ENCODE data around the gene FZD7. TPM values are rescaled to one million over a fixed set of nuclear protein-coding genes. Genes with fewer than 3 reads are reported as not detected.
A peak's percentile ranks its signal among the peaks of the same experiment; 100 is the strongest.

FZD7 gene
- total and polyA plus RNA-seq, 2 of the 8 experiments (the other 6 are each of a cell fraction or from before 2014, with no cell fraction given) = 176 to 246 TPM

- TF ChIP-seq E2F6 (IDR thresholded peaks at IDR 0.05) (no peak), SIX5 (IDR thresholded peaks at IDR 0.05; ENCODE audit: low read depth, low read length) (no peak), RXRA (IDR thresholded peaks at IDR 0.05; ENCODE audit: insufficient read depth, low read depth, low read length) (no peak)
- no peak overlapping the region for H3K14ac ChIP-seq (ENCODE audit: insufficient read length)
- no peak overlapping the region for H3K4ac ChIP-seq (replicated peaks; ENCODE audit: insufficient read length, low read depth, low read length)
- H3K23ac ChIP-seq (ENCODE audit: insufficient read length) = no peak overlapping the region
- H3K9ac ChIP-seq (replicated peaks in 1 of 4; ENCODE audit: extremely low read depth in 1 of 4, low read depth in 3 of 4, low read length in 3 of 4) = no peak overlapping the region
- ChIA-PET CTCF (ENCODE audit: partially characterized antibody) (interaction anchor here (1.2 to 2.7 kb wide), 9 partner anchors 8 to 236 kb away, joined by 3 to 10 read pairs (median 6); partner anchors contain the start of gene KIAA2012), POLR2A (ENCODE audit: partially characterized antibody) (interaction anchor here (0.8 to 1.3 kb wide), 3 partner anchors 12 to 92 kb away, joined by 3 to 5 read pairs (median 3); no protein-coding TSS in a partner anchor)
- H2BK20ac ChIP-seq (ENCODE audit: low read length) = no peak overlapping the region
- H3K4me3 ChIP-seq (ENCODE audit: extremely low read depth in 1 of 4, insufficient read depth in 2 of 4, low read depth in 3 of 4, low read length in 4 of 4) = no peak overlapping the region
- H3K9me3 ChIP-seq (ENCODE audit: insufficient read depth in 2 of 2, low read depth in 1 of 2, low read length in 1 of 2) = no peaks in the 10 kb centered on the region
- H3K79me1 ChIP-seq (ENCODE audit: low read depth, low read length) = no peaks in the 10 kb centered on the region
- no peaks in the 10 kb centered on the region for H3K27me3 ChIP-seq (replicated peaks in 1 of 4; ENCODE audit: control insufficient read depth in 3 of 4, extremely low read depth in 1 of 4, insufficient read depth in 3 of 4, low read length in 3 of 4)
- no peak for FAIRE-seq
- DNase-seq (ENCODE audit: low read depth in 1 of 2, low spot score in 2 of 2) = no peak
- WGBS, 2 experiments (ENCODE audit: extremely low coverage in 1 of 2, insufficient coverage in 1 of 2, insufficient read length in 1 of 2, insufficient replicate concordance in 2 of 2, low coverage in 1 of 2, low lambda C conversion rate in 2 of 2, missing lambda C conversion rate in 1 of 2) = 85% methylated on average over 3 of the region's 3 CpGs; no CpG with 5 or more reads in 1 of the 2 experiments
- no peak overlapping the region for H4K8ac ChIP-seq (ENCODE audit: extremely low read depth, insufficient read depth, low read length)
- H3K4me1 ChIP-seq (replicated peaks in 1 of 4; ENCODE audit: control insufficient read depth in 3 of 4, insufficient read depth in 4 of 4, low read length in 3 of 4) = peaks cover 0 to 18% (median 14%) of the 10 kb centered on the region in 4 experiments; a peak in 3 of 7 replicates
- H3K18ac ChIP-seq (ENCODE audit: extremely low read depth, low read length) = no peak overlapping the region; the same call in 1 of the 2 replicates
- no peak overlapping the region for H4K91ac ChIP-seq (replicated peaks; ENCODE audit: insufficient read length, low read length)
- H2BK12ac ChIP-seq (ENCODE audit: low read depth, low read length) = peak overlapping the region; percentile 33; the same call in 1 of the 2 replicates
- no peaks in the 10 kb centered on the region for H4K20me1 ChIP-seq (replicated peaks in 1 of 2; ENCODE audit: control insufficient read depth in 1 of 2, insufficient read depth in 2 of 2, low read length in 2 of 2)
- H2BK5ac ChIP-seq (ENCODE audit: low read depth, low read length) = peak overlapping the region; percentile 19; the same call in 1 of the 2 replicates
- H4K5ac ChIP-seq (ENCODE audit: insufficient read length, low read depth, low read length) = no peak overlapping the region
- no peak overlapping the region for H2BK15ac ChIP-seq (ENCODE audit: low read length)
- no peak overlapping the region for H2BK120ac ChIP-seq (replicated peaks; ENCODE audit: low read depth, low read length)
- H3K56ac ChIP-seq (replicated peaks; ENCODE audit: insufficient read length, low read depth, low read length) = no peak overlapping the region
- H3K79me2 ChIP-seq (ENCODE audit: control insufficient read depth in 1 of 2, insufficient read depth in 2 of 2, low read length in 2 of 2) = no peaks in the 10 kb centered on the region
- H3K4me2 ChIP-seq (ENCODE audit: insufficient read depth in 1 of 2, low read depth in 2 of 2, low read length in 2 of 2) = peak overlapping the region in 1 of 2 experiments; percentile 64; a peak in 2 of 4 replicates
- H3K27ac ChIP-seq (ENCODE audit: low read depth, low read length) = no peak overlapping the region
- 0 out of 2 replicates have a peak overlapping the region, but pooled peaks have one; percentile 15 for H2AFZ ChIP-seq (ENCODE audit: low read length)
- no peak overlapping the region for H2AK5ac ChIP-seq (ENCODE audit: low read depth, low read length)
- H3K23me2 ChIP-seq (ENCODE audit: low read depth, low read length) = no peaks in the 10 kb centered on the region
- no peaks in the 10 kb centered on the region for H3K36me3 ChIP-seq (ENCODE audit: control insufficient read depth in 2 of 4, insufficient read depth in 4 of 4, low read length in 3 of 4)
Observed at GRCh38 chr2:202064881-202065230, 31.2 kb downstream of the FZD7 start.

Measured in H1 (cell line).